Activated T-helper 2 cell treated with anti-CD3 and anti-CD28 coated beads, Interferon-gamma antibody, Interleukin-2, Interleukin-4, amounts not matched to agents 10 μg/mL and 5 μg/mL and 100 μg/mL, durations not matched to agents 14 hours and 24 hours and 36 hours (primary cell): Measurements from ENCODE around the gene SEMA3E. TPM values are rescaled to one million over a fixed set of nuclear protein-coding genes. Genes with fewer than 3 reads are reported as not detected.
"Not testable (repeated sequence)": the region's sequence is repeated elsewhere in the genome, so short reads cannot be mapped to it uniquely, and the experiment has no call there.

Experiments
- DNase-seq: peaks from one replicate; pipeline ENCODE4 v3.0.0; 2021; ENCODE audit warnings: low spot score
- H3K27ac Mint-ChIP-seq: one replicate; pipeline ENCODE4 v1.8.0; 2021; ENCODE audit warnings: mixed read lengths
- H3K27me3 Mint-ChIP-seq: one replicate; pipeline ENCODE4 v1.8.0; 2021; ENCODE audit warnings: low read depth, mixed read lengths
- H3K36me3 Mint-ChIP-seq: one replicate; pipeline ENCODE4 v1.8.0; 2021; ENCODE audit warnings: low read depth, mixed read lengths
- H3K4me1 Mint-ChIP-seq: one replicate; pipeline ENCODE4 v1.8.0; 2021; ENCODE audit warnings: low read depth, mixed read lengths
- H3K4me3 Mint-ChIP-seq: one replicate; pipeline ENCODE4 v1.8.0; 2021; ENCODE audit warnings: low read depth, mild to moderate bottlenecking, moderate library complexity, mixed read lengths
- H3K9me3 Mint-ChIP-seq: one replicate; pipeline ENCODE4 v1.8.0; 2021; ENCODE audit warnings: mixed read lengths
- intact Hi-C: fragments of 100-400 bp; cut with micrococcal nuclease; formaldehyde crosslinking; loops from one replicate; pipeline ENCODE4 v1.15.1; 2023
- total RNA-seq: library from RNA; stranded (reverse); gene quantifications from 2 replicates; pipeline ENCODE4 v1.2.3, GENCODE V29; 2022

The SEMA3E gene
- total RNA-seq, 1 donor from 2014 or later: not detected

GRCh38 chr7:83575436-83575835 lies 73.5 kb downstream of the SEMA3E start:
- no peak for DNase-seq
- H3K27me3 Mint-ChIP-seq: no peaks in the 10 kb centered on the region
- no peak overlapping the region for H3K27ac Mint-ChIP-seq
- intact Hi-C loops: no loop called here
- no peaks in the 10 kb centered on the region for H3K4me1 Mint-ChIP-seq
- H3K9me3 Mint-ChIP-seq: no peaks in the 10 kb centered on the region
- no peaks in the 10 kb centered on the region for H3K36me3 Mint-ChIP-seq
- no peak overlapping the region for H3K4me3 Mint-ChIP-seq

DNA sequence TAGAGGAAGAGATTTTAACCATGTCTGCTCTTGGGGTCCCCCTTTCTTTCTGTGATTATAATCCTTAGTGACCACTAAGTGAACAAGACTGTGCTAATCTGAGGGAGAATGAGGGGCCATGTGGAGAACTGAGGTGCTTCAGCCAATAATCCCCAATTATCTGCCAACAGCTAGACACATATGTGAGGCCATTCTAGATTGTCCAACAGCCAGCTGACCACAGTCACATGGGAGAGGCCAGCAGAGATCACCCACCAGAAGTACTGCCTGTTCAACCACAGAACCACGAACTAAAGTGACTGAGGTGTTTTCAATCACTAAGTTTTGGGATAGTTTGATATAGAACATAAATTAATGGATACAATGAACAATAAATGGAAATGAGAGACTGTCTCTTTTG lies 74.3 kb downstream of the SEMA3E start:
- Mint-ChIP-seq H3K36me3 (no peaks in the 10 kb centered on the region), H3K27me3 (no peaks in the 10 kb centered on the region), H3K27ac (no peak overlapping the region), H3K4me3 (no peak overlapping the region), H3K9me3 (peaks cover 4% of the 10 kb centered on the region), H3K4me1 (no peaks in the 10 kb centered on the region)
- intact Hi-C loops: no loop called here
- no peak for DNase-seq

DNA sequence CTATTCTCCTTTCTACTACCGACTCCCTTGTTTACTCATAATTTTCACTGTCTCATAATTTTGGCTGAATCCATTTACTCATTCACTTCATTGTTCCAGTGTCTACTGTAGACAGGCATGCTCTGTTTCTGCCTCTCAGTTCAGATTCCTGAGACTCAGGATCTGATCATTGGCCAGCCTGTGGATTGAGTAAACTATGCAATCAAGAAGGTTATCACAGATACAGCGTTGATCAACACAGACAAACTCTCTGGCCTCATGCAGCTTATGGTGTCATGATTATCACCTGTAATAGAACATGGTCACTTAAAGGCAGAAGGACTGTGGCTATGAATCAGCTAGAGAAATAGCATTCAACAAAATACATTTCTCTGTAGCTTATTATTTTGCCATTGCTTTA lies 86.0 kb downstream of the SEMA3E start:
- no peaks in the 10 kb centered on the region for H3K4me1 Mint-ChIP-seq
- peaks cover 16% of the 10 kb centered on the region for H3K9me3 Mint-ChIP-seq
- H3K36me3 Mint-ChIP-seq: no peaks in the 10 kb centered on the region
- H3K4me3 Mint-ChIP-seq: no peak overlapping the region
- no peaks in the 10 kb centered on the region for H3K27me3 Mint-ChIP-seq
- H3K27ac Mint-ChIP-seq: no peak overlapping the region
- DNase-seq: no peak
- intact Hi-C loops: no loop called here

DNA sequence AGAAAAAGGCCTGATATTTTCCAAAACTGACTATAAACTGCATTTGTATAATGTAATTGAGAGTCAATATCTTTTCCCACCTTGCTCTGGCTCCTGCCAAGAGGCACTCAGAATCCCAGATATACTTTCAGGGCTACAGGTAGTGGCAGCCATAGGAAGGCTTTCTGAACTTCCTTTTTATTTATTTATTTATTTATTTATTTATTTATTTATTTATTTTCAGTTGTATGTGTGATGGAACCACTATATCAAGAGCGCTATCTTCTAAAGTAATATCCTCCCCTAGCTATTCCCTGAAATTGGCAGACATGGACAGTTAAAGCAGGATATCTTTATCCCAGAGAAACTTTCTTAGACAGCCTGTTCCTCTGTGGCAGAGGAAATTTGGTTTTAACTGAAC lies 86.7 kb downstream of the SEMA3E start:
- H3K4me1 Mint-ChIP-seq: no peaks in the 10 kb centered on the region
- no peak overlapping the region for H3K27ac Mint-ChIP-seq
- H3K27me3 Mint-ChIP-seq: no peaks in the 10 kb centered on the region
- H3K9me3 Mint-ChIP-seq: peaks cover 16% of the 10 kb centered on the region
- H3K36me3 Mint-ChIP-seq: no peaks in the 10 kb centered on the region
- no peak for DNase-seq
- intact Hi-C loops: no loop called here
- no peak overlapping the region for H3K4me3 Mint-ChIP-seq

GRCh38 chr7:83559887-83560286 lies 89.1 kb downstream of the SEMA3E start:
- Mint-ChIP-seq H3K4me1 (no peaks in the 10 kb centered on the region), H3K27ac (no peak overlapping the region), H3K27me3 (no peaks in the 10 kb centered on the region), H3K4me3 (no peak overlapping the region), H3K36me3 (no peaks in the 10 kb centered on the region), H3K9me3 (peaks cover 3% of the 10 kb centered on the region)
- intact Hi-C loops: no loop called here
- no peak for DNase-seq

GRCh38 chr7:83552556-83552955 lies 96.4 kb downstream of the SEMA3E start:
- H3K36me3 Mint-ChIP-seq, H3K27ac Mint-ChIP-seq, H3K4me1 Mint-ChIP-seq, DNase-seq, intact Hi-C loops, H3K4me3 Mint-ChIP-seq, H3K27me3 Mint-ChIP-seq, H3K9me3 Mint-ChIP-seq: not testable (repeated sequence)

DNA sequence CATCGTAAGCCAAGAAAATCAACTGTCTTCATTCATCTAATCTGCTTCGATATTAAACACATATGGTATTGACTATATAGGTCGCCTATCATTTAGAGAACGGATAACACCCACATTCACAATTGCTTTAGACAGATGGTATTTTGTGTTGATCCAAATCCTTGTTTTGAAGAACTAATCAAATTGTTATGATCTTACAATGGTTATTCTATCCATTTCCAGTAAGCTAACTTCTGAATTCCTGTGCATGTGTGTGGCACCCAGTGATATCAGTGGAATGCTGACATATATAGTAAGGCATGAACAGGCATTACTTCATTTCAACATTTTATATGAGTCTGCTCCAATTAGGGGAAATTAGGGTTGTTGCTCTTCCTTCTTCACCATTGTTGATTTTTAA lies 98.8 kb downstream of the SEMA3E start:
- H3K27me3 Mint-ChIP-seq: no peaks in the 10 kb centered on the region
- intact Hi-C loops: no loop called here
- H3K4me3 Mint-ChIP-seq: no peak overlapping the region
- no peaks in the 10 kb centered on the region for H3K4me1 Mint-ChIP-seq
- no peaks in the 10 kb centered on the region for H3K9me3 Mint-ChIP-seq
- no peak overlapping the region for H3K27ac Mint-ChIP-seq
- no peak for DNase-seq
- no peaks in the 10 kb centered on the region for H3K36me3 Mint-ChIP-seq

GRCh38 chr7:83548250-83548649 lies 100.7 kb downstream of the SEMA3E start:
- DNase-seq: no peak
- Mint-ChIP-seq H3K36me3 (no peaks in the 10 kb centered on the region), H3K4me1 (no peaks in the 10 kb centered on the region), H3K9me3 (no peaks in the 10 kb centered on the region), H3K27me3 (no peaks in the 10 kb centered on the region), H3K27ac (no peak overlapping the region), H3K4me3 (no peak overlapping the region)
- intact Hi-C loops: no loop called here

DNA sequence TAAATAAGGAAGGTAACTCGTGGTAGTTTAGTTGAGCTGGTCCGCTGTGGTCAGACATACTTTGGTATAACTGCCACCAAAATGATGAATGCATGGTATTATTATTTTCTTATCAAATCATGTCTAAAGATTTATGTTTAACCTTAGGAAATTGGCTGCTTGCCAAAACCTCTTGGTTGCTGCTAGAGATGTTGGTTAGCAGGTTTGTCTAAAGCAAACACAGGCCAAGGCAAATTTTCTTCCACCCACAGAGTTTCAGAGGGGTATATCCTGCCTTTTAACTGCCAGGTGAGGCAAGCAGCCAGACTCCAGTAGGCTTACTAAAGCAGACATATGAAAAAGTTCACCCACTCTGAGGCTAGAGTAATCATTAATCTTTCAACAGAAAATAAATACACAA lies 101.4 kb downstream of the SEMA3E start:
- H3K36me3 Mint-ChIP-seq: no peaks in the 10 kb centered on the region
- no peaks in the 10 kb centered on the region for H3K27me3 Mint-ChIP-seq
- intact Hi-C loops: no loop called here
- no peaks in the 10 kb centered on the region for H3K9me3 Mint-ChIP-seq
- H3K4me1 Mint-ChIP-seq: no peaks in the 10 kb centered on the region
- no peak overlapping the region for H3K27ac Mint-ChIP-seq
- no peak overlapping the region for H3K4me3 Mint-ChIP-seq
- DNase-seq: no peak

GRCh38 chr7:83546586-83546985 lies 102.4 kb downstream of the SEMA3E start:
- H3K4me3 Mint-ChIP-seq: no peak overlapping the region
- H3K36me3 Mint-ChIP-seq: no peaks in the 10 kb centered on the region
- H3K9me3 Mint-ChIP-seq: no peaks in the 10 kb centered on the region

DNA sequence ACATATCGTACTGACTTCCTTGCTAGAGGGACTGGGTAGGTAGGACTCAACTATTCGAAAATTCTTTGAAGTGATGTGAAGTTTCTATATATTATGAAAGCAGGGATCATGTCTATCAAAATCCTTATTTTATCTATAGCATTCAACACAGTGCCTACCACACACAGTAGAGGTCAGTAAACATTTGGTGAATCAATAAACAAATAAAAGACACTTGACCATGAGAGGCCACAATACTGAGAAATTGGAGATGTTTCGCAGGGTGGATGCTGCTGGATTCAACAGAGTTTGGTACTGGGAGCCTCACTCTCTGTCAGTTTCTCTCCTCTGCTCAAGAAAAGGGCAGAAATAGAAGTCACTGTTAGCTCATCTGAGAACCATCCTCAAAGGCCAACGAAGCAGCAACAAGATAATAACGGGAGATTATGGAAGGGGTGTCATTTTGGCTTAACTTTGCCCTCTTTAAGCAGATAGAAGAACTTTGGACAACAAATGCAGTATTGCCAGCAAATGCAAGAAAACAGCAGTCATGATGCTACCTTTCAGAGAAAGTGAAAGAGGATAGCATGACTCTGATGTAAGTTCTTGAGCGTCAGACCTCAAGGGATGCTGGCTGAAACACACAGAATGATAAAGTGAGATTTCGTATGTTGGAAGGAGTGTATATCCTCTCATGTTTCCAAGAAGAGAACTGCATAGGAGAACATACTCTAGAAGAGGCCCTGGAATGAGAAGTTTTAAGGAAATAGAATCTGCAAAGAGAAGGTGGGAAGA lies 107.6 kb downstream of the SEMA3E start:
- intact Hi-C loops: no loop called here
- Mint-ChIP-seq H3K9me3 (no peaks in the 10 kb centered on the region), H3K36me3 (no peaks in the 10 kb centered on the region), H3K27ac (no peak overlapping the region), H3K4me3 (no peak overlapping the region), H3K27me3 (no peaks in the 10 kb centered on the region), H3K4me1 (no peaks in the 10 kb centered on the region)
- DNase-seq: no peak

More at GRCh38 chr7:83546586-83546985, 102.4 kb downstream of the SEMA3E start:
- intact Hi-C loops: no loop called here
- DNase-seq: no peak
- Mint-ChIP-seq H3K4me1 (no peaks in the 10 kb centered on the region), H3K27me3 (no peaks in the 10 kb centered on the region), H3K27ac (no peak overlapping the region)

- DNase-seq: no peak
- H3K4me3 Mint-ChIP-seq: no peak overlapping the region
- H3K36me3 Mint-ChIP-seq: no peaks in the 10 kb centered on the region
- no peaks in the 10 kb centered on the region for H3K4me1 Mint-ChIP-seq
- intact Hi-C loops: no loop called here
- no peaks in the 10 kb centered on the region for H3K9me3 Mint-ChIP-seq
- no peaks in the 10 kb centered on the region for H3K27me3 Mint-ChIP-seq
- H3K27ac Mint-ChIP-seq: no peak overlapping the region
These were observed 114.5 kb downstream of the SEMA3E start for GRCh38 chr7:83534488-83534887.

DNA sequence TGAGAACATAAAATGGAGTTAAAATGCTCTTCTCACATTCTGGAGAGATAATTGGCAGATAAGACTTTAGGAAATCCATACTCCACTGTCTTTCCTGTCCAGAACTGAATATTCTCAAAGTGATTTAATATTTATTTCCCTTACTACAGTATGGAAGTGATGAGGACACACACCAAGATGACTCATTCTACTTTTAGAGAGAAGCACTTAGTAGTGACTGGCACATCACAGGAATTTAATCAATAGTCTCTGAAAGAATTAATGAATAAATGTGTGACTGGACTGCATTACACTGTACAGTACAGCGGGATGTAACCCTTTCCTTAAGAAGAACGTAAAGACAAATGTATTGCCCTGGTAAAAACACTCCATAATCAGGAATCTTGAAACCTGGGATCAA lies 116.7 kb downstream of the SEMA3E start:
- intact Hi-C loops: no loop called here
- H3K4me1 Mint-ChIP-seq: no peaks in the 10 kb centered on the region
- H3K27me3 Mint-ChIP-seq: no peaks in the 10 kb centered on the region
- no peaks in the 10 kb centered on the region for H3K9me3 Mint-ChIP-seq
- no peak overlapping the region for H3K4me3 Mint-ChIP-seq
- no peak for DNase-seq
- no peaks in the 10 kb centered on the region for H3K36me3 Mint-ChIP-seq
- no peak overlapping the region for H3K27ac Mint-ChIP-seq

DNA sequence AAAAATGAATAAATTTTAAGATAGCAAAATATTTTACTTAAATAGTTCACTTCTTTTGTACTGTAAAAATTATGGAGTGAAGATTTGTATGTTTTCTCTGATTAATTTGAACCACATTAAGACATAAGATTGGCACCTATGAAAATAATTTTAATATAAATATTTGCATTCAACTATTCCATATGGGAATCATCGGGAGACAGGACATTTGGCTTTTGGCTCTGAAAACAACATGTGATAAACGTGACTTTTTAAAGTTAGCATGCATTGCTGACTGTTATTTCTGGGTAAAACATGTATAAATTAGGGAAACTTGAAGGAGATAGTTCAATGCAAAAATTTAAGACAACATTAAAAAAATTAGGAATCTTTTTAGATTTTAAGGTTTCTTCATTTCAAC lies 117.2 kb downstream of the SEMA3E start:
- H3K4me1 Mint-ChIP-seq: no peaks in the 10 kb centered on the region
- DNase-seq: no peak
- no peaks in the 10 kb centered on the region for H3K36me3 Mint-ChIP-seq
- H3K4me3 Mint-ChIP-seq: no peak overlapping the region
- H3K9me3 Mint-ChIP-seq: no peaks in the 10 kb centered on the region
- H3K27me3 Mint-ChIP-seq: no peaks in the 10 kb centered on the region
- intact Hi-C loops: no loop called here
- H3K27ac Mint-ChIP-seq: no peak overlapping the region
